DMS53 treated with DMSO at 0.1 percent for 48 hours (cell line): ENCODE measurements around the gene CCRL2.
"Not testable (repeated sequence)": the region's sequence is repeated elsewhere in the genome, so short reads cannot be mapped to it uniquely, and the experiment has no call there.

Experiments used
- DNase-seq: peaks from one replicate; lab custom pipeline; 2025; ENCODE audit not compliant: unreplicated experiment; lab: John Stamatoyannopoulos, UW

The CCRL2 gene

DNA sequence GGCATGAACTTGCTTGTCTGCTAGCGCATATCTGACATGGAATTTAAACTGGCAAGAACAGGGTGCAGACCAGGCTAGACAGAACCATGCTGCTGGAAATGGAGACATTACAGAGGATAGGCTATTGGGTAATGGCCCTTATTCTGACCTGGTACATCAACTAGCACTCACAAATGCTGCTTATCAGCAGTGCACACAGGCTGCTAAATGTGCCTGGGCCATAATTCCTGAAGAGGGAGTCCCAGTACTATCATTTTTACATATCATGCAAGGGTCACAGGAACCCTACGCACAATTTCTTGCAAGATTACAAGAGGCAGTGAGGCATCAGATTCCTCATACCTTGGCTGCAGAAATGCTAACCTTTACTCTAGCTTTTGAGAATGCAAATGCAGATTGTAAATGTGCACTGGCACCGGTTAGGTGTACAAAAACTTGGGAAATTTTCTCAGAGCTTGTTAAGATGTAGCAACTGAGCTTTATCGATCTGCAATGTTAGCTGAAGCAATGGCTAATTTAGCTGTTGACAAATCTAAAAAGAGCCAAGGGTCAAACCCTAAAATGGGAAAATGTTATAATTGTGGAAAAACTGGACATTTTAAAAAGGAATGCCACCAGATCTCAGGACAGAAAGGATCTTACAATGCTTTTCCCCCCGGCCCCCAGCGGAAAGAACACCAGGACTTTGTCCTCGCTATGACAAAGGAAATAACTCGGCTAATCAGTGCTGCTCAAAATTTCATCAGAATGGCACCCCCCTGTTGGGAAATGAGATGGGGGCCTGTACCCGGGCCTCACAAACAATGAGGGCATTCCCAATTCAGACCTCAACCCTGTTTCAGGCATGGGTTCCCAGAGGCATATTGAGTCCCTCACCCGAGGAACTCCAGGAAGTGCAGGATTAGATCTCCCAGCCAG is 21.1 kb downstream of the CCRL2 start:
- DNase-seq, result no peak

DNA sequence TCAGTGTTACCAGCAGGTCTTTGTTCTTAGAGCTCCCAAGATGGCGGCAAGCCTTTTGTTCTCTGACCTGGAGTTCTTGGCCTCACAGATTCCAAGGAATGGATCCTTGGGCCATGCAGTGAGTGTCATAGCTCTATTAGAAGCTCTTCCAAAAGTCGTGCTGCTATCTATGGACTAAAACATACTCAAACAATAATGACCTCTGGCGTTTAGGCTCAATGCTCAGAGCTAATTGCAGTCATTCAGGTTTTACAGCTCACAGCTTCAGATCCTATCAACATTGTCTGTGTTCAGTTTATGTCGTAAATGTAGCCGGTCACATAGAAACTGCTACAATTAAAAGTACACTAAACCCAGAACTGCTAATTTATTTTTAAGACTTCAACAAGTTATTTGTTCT is 22.2 kb downstream of the CCRL2 start:
- no peak for DNase-seq

DNA sequence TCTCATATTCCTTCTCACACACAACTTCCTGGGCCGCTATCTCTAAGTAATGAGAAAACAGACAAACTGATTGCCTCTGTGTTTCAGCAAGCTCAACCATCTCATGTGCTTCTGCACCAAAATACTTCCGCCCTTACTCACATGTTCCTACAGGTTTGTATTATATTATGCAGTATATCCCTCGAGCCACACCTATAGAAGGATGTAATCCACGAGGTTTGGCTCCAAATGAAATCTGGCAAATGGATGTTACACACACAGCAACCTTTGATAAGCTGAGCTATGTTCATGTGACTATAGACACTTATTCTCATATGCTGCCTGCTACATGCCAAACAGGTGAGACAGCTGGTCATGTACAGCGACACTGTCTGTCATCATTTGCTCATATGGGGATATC is 22.6 kb downstream of the CCRL2 start:
- no peak for DNase-seq

DNA sequence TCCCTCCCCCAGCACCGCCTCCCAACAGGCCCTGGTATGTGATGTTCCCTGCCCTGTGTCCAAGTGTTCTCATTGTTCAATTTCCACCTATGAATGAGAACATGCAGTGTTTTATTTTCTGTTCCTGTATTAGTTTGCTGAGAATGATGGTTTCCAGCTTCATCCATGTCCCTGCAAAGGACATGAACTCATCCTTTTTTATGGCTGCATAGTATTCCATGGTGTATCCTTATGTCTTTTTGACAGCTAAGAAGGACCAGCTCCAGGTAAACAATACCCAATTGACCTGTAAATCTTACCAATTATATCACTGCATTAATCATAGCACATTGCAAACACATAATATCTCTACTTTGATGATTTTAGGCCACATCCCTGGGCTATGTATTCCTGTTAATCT is 23.8 kb downstream of the CCRL2 start:
- not testable (repeated sequence) for DNase-seq

DNA sequence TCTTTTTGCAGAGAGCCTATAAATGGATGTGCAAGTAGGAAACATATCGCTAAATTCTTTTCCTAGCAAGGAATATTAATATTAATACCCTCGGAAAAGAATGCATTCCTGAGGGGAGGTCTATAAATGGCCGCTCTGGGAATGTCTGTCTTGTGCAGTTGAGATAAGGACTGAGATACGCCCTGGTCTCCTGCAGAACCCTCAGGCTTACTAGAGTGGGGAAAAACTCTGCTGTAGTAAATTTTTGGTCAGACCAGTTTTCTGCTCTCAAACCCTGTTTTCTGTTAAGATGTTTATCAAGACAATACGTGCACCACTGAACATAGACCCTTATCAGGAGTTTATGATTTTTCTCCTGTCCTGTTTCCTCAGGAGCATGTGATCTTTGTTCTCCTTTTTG is 24.8 kb downstream of the CCRL2 start:
- not testable (repeated sequence) for DNase-seq

DNA sequence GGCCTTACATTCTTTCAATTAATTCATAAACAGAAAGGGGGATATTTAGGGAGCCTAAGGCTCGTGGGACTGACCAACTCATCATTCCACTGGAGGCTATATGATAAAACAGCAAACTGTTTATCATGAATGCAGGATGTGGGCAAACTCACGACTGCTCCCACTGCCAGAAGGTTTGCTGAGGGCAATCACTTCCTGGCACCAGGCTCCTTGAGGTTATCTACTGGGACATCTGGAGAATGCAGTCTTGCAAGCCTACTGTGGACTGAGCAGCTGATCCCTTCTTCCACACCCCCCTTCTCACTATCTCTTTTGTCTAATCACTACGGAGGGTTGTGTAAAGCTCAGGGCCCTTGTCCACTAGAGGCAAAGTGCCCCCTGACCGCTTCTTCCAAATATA is 26.1 kb downstream of the CCRL2 start:
- not testable (repeated sequence) for DNase-seq

DNA sequence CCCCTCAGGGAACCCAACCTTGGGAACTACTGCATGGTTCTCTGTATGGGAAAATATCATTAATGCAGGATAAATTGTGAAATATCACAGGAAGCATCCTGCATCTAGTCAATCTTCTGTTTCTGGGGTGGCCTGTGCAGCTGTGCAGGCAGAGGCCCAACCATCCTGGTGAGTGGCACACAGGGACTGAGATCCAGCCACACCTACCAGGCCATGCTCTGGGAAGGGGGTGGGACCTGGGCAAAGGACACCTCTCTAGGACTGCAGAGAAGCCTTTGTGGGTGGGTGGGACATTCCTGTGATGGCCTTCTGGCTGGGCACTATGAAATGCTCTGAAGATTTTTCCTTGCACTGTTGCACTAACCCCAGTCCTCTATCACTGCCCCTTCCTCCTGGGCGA is 26.8 kb downstream of the CCRL2 start:
- no peak for DNase-seq

DNA sequence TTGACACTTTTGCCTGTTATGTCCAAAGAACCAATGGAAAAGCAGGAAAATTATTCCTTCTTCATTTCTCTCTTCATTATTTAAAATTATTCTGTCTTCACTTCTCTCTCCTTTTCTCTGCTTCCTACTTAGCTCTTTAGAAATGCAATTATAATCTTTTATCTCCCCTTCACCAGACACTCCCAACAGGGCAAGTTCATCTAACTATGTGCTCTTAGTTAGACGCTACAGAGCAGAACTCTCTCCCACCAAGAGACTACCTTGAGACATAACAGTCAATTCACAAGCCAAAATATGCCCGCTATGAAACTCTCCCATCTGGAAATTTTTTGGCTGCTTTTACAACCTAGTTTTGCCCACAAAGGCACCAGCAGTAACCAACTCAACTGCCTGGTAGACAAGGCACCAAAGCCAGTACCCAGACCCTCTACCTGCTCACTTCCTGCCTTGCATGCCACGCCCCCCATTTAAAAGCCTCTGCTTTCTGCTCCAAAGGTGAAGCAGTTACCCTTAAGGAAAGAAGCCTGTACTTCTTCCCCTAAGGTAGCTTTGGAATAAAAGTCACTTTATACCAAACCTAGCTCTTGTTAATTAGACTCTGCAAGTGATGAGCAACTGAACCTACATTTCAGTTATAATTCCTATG is 28.1 kb downstream of the CCRL2 start:
- no peak for DNase-seq

DNA sequence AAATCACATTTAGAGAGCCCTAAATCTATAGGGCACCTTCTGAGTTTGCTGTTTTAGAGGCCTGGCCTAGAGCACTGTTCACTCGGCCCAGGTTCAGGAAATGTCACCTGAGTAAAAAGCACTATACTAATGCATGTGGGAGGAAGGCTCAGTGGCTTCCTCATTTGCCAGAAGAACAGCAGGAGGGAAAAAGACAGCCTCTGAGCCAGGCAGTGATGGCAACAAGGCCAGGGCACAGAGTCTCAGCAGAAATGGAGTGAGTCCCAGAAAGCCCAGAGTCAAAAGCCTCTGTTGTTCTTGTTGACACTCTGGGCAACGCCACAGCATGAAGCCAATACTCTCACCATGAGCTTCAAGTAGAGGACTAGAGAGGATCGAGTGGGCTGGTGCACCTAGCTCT is 31.8 kb downstream of the CCRL2 start:
- no peak for DNase-seq

DNA sequence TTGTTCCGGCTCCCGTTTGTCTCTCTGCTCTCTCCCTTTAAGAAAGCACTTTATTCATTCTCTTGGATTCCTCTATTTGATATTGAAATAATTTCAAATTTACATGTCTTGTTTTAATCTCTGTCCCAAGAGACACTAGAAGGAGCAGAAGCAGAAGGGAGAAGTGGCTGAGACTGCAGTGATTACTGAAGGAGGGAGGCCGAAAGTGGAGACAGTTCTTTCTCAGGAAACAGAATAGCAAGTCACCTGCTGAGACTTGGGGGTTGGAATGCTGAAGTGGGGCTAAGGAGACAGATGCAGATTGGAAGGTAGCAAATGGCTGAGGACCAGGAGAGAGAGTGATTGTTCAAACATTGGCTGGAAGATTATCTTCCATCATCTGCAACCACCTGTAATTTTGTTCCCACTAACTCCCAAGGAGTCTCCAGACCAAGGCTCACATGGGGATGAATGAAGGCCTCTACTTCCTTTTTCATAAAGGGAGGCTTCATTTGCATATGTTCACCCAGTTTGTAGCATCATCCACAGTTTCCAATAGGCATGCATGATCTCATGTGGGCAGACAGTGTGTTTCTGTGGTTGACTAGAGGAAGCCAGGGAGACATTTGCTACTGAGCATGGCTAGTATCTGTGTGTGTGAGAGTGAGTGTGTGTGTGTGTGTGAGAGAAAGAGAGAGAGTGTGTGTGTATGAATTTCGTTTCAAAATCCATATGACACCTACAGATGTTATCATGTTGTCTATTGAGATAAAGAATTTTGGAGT is 33.7 kb downstream of the CCRL2 start:
- no peak for DNase-seq

DNA sequence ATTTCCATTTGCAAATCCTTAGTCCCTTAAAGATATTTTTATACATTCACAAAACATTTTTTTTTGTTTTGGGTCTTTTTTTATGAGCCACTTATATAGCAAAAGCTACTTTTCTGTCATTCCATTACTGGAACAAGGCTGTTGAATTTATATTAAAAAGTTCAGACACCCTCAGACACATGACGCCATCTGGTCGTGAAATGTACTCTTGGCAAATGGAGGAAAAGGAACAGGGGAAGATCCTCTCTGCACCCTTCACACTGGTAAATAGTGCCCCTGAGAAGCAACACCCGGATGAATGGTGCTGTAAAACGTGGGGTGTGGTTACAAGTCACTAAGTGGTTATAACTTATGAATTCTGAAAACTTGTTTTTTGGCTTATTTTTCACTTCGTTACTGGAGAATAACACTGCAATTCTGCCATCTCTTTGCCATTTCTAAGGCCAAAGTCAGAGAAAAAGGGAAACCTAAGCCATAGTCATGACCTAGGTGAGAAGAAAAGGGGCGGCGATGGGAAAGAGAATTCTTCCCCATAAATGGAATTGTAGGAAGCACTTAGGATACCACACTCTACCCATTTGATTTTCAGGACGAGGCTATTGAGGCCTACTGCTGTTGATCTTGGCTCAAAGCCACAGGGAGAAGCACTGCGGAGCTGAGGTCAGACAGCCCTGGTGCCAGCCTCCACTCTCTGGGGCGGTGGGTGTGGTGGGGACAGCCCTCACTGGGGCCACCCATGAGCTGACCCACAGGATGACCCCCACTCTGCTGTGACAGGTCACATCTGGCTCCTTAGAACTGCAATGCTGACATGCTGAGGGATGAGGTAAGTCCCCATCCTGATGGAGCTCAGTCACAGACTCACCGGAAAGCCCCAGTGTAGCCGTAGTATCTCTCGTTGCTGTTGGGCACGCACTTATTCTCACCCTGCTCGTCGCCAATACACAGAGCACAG is 35.8 kb downstream of the CCRL2 start:
- DNase-seq, result no peak

DNA sequence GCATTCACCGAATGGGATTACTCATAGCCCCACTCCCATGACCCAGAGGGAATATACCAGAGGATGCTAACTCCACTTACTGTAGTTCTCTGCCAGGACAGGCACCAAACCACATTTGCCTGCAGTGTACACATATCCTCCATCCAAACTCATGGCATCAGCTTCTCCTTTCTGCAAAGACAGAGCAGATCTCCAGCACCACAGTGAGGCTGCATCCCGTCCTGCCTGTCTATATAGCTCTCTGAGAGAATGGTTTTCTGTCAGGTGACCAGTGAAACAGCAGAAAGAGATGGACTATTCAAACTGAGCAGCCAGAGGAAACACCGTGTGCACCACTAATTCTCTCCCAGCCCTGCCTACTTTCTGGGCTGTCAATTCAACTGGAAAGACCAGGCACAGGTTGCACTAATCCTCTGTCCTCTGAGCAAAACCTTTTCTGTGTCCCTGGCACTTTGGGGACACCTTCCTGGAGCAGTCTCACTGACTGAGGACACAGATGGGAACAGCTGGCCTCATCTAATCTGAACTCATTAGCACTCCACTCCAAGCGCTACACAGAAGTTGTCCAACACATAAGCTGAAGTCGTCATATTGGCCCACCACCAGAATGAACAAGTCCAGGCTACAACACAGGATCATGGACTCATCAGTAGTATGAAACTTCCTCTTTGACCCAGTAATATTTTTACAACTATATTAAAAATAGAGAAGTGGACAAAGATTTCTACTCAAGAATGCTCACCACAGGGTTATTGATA is 40.3 kb downstream of the CCRL2 start:
- no peak for DNase-seq

DNA sequence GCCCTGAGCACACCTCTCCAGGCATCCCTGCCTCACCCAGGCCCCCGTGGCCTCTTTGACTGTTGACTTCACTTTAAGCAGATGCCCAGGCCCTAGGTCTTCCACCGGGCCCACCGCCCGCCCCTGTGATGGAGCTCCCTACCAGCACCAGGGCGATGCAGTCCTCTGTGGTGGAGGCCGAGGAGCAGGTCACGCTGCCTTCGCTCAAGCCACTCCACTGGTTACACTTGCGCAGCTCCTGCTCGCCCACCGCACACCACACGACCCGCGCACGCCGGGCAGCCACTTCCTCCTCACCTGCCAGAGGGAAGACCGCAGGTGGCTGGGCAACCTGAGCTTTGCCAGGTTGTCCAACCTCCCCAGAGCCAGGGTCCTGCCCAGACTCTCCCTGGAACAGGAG is 41.7 kb downstream of the CCRL2 start:
- no peak for DNase-seq

DNA sequence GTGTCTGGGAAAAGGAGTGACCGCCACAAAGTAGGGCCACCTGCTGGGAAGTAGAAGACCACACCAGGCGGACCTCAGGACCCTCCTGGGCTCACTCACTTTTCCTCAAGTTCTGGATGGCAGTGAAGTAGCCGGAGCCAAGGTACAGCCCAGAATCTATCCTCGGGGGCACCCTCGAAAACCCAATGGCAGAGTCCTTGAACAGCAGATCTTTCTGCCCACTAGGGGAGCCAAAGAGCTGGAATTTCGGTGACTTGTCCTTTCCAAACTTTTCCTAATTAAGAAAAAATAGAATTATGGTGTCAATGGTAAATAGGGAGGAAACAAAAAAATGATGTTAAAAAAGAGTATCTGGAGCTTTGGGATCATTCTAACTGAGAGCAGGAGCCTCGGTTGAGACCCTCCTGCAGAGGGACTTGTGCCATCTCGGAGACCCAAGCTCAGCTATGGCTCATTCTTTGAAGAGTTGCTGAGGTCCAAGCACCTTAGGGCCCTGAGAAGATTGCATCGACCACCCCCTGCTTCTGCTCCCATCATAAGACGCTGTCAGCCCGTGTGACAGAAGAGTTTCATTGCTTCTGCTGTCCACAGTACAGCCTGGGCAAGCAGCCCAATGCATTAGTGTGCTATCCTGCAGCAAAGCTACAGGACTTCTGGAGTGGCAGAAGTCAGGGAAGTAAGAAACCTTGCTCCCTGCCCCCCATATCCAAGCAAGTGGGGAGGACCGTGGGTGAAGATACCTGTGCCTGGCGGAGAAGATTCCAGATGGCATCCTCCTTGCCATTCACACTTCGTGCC is 42.9 kb downstream of the CCRL2 start:
- no peak for DNase-seq

DNA sequence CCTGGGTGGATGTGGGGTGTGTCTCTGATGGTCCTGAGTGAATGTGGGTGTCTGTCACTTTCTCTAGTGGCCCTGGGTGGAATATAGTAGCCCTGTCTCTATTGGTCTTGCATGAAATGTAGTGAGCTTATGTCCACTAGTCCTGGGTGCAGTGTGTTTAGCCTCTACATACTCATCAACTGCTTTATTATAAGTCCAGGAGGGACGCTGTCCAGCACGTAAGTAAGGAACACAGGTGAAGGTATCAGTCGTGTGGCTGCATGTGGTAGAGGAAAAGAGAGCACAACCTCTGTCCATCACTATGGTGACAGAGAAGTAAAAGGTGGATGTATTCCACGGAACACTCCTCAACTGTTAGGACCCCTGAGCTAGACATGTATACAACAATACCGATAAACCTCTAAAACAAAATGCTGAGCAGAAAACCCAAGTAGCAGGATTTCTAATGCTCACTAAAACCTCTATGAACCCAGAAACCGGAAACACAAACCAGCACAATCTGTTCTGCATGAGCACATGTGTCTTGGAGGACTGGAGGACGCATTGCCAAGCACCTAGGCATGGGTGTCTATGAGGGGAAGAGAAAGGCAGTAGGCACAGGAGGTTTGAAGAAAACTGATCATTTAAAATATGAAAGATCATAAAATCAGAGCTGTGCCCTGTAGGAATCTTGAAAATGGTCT is 46.6 kb downstream of the CCRL2 start:
- DNase-seq, result no peak

DNA sequence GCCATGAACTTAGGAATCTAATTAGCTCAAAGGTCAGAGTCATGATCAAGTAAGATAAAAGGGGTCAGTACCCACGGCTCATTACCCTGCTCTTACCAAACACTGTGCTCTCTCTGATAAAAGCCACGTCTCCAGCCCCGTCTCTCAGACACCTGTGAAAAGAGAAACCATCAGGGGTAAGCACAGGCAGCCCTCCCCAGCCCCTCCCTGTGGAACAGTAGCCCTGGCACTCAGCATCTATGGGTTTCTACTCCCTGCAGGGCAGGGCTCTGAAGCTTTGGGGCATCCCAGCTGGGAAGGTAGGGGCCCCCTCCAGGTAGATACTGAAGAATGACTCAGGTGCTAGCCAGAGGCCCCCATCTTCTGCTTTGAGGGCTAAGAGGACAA is 47.1 kb downstream of the CCRL2 start:
- DNase-seq, result no peak

DNA sequence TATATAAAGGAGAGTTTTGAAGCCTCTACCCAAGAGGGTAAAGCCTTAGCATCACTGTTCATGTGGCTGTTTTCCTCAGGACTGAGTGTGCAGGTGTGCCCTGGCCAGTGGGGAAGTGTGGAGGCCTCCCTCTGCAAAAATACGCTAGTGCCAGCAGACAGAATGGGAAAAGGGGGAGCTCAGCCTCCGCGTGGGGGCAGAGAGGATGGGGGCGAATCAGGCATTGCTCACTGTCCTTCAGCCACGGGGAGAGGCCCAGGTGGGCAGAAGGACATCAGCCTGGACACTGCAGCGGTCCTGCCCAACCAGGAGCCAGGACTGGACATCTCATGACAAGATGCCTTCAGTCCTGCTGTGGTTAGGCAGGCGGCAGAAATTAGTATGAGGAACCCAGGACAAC is 47.5 kb downstream of the CCRL2 start:
- DNase-seq, result no peak

DNA sequence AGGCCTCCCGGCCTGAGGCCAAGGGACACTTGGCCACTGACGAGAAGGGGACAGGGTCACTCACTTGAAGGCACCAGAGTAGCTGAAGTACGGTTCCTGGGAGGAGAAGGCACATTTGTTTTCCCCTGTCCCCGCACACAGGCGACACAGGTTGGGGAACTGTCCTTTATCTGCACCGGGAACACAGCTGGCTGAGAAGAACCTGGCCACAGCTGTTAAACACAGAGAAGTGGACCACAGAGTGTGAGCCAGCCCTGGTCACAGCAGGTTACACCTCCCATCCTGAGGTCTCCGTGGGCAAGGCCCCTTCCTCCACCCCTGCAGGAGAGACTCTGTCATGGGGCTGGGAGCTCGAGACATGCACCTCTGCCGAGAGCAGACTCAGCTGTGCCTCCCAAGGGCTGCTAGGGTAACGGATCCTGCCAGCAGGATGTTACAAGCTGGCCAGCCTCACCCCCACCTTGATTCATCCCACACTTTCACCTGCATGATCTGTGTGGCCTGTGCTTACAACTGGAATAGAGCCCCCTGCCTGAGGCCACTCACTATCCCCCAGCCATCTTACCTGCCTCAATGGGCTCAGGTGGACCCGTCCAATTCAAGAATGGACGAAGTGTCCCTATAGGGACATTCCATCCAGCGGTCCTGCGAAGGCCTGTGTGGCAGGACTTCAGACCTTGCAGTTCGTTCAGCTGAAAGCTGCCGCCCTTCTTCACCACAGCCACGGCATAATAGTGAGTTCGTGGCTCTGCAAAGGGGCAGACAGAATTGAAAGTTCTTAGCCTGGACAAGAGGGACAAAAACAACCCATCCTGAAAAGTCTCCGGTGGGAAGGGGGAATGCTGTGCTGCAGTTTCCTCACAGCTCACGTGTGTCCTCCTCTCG is 48.4 kb downstream of the CCRL2 start:
- no peak for DNase-seq
